BE2C (cell line): Measurements from ENCODE around the gene DMPK.

Experiments used
- DNase-seq: peaks from one replicate; pipeline ENCODE4 v3.0.0-alpha.2; 2020
- H3K27me3 ChIP-seq: fragments of 250-450 bp; sonication (Bioruptor Pico); 2 replicates; pipeline ENCODE4 v1.5.1; 2020; ENCODE audit warnings: mild to moderate bottlenecking
- H3K36me3 ChIP-seq: fragments of 250-450 bp; sonication (Bioruptor Pico); 2 replicates; pipeline ENCODE4 v1.5.1; 2020; ENCODE audit warnings: mild to moderate bottlenecking
- H3K4me1 ChIP-seq: fragments of 250-450 bp; sonication (Bioruptor Pico); 2 replicates; pipeline ENCODE4 v1.5.1; 2020
- H3K4me3 ChIP-seq: 2 replicates; pipeline ENCODE4 v1.5.1; 2011; ENCODE audit warnings: low read depth, low read length
- H3K9me3 ChIP-seq: fragments of 250-450 bp; sonication (Bioruptor Pico); 2 replicates; pipeline ENCODE4 v1.5.1; 2020
- TF ChIP-seq, protein P1 (sequence below): IDR thresholded peaks from 2 replicates; pipeline ENCODE4 v1.5.1; 2012; ENCODE audit warnings: mild to moderate bottlenecking, low read depth, low read length

Gene DMPK

DNA sequence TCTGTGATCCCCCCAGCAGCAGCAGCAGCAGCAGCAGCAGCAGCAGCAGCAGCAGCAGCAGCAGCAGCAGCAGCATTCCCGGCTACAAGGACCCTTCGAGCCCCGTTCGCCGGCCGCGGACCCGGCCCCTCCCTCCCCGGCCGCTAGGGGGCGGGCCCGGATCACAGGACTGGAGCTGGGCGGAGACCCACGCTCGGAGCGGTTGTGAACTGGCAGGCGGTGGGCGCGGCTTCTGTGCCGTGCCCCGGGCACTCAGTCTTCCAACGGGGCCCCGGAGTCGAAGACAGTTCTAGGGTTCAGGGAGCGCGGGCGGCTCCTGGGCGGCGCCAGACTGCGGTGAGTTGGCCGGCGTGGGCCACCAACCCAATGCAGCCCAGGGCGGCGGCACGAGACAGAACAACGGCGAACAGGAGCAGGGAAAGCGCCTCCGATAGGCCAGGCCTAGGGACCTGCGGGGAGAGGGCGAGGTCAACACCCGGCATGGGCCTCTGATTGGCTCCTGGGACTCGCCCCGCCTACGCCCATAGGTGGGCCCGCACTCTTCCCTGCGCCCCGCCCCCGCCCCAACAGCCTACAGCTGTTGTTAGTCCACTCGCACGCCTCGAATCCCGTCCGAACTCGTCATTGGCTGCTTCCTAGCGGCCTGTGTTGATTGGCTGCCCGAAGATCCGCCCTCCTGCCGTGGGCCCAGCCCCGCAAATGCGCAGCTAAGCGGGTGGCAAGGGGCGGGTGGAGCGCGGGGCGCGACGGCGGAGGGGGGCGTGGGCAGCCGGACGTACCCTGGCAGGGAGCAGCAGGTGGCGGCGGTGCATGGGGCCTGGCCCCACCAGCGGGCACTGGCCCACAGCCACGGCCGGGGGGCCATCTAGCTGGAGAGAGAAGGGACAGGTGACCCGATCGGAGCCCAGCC lies 11.8 kb downstream of the DMPK start:
- H3K4me1 ChIP-seq: peaks cover 8% of the 10 kb centered on the region
- peak overlapping the region; percentile 66 for H3K4me3 ChIP-seq
- TF ChIP-seq, protein P1, sequence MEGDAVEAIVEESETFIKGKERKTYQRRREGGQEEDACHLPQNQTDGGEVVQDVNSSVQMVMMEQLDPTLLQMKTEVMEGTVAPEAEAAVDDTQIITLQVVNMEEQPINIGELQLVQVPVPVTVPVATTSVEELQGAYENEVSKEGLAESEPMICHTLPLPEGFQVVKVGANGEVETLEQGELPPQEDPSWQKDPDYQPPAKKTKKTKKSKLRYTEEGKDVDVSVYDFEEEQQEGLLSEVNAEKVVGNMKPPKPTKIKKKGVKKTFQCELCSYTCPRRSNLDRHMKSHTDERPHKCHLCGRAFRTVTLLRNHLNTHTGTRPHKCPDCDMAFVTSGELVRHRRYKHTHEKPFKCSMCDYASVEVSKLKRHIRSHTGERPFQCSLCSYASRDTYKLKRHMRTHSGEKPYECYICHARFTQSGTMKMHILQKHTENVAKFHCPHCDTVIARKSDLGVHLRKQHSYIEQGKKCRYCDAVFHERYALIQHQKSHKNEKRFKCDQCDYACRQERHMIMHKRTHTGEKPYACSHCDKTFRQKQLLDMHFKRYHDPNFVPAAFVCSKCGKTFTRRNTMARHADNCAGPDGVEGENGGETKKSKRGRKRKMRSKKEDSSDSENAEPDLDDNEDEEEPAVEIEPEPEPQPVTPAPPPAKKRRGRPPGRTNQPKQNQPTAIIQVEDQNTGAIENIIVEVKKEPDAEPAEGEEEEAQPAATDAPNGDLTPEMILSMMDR: peak; percentile 80
- no peaks in the 10 kb centered on the region for H3K36me3 ChIP-seq
- peaks cover 22% of the 10 kb centered on the region for H3K27me3 ChIP-seq
- no peaks in the 10 kb centered on the region for H3K9me3 ChIP-seq
- peak; percentile 99 for DNase-seq

DNA sequence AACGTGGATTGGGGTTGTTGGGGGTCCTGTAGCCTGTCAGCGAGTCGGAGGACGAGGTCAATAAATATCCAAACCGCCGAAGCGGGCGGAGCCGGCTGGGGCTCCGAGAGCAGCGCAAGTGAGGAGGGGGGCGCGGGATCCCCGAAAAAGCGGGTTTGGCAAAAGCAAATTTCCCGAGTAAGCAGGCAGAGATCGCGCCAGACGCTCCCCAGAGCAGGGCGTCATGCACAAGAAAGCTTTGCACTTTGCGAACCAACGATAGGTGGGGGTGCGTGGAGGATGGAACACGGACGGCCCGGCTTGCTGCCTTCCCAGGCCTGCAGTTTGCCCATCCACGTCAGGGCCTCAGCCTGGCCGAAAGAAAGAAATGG lies 12.5 kb downstream of the DMPK start:
- no peak for DNase-seq
- peaks cover 8% of the 10 kb centered on the region for H3K4me1 ChIP-seq
- TF ChIP-seq, protein P1: no peak
- no peaks in the 10 kb centered on the region for H3K9me3 ChIP-seq
- H3K36me3 ChIP-seq: no peaks in the 10 kb centered on the region
- H3K4me3 ChIP-seq: peak overlapping the region; percentile 66
- peaks cover 22% of the 10 kb centered on the region for H3K27me3 ChIP-seq

DNA sequence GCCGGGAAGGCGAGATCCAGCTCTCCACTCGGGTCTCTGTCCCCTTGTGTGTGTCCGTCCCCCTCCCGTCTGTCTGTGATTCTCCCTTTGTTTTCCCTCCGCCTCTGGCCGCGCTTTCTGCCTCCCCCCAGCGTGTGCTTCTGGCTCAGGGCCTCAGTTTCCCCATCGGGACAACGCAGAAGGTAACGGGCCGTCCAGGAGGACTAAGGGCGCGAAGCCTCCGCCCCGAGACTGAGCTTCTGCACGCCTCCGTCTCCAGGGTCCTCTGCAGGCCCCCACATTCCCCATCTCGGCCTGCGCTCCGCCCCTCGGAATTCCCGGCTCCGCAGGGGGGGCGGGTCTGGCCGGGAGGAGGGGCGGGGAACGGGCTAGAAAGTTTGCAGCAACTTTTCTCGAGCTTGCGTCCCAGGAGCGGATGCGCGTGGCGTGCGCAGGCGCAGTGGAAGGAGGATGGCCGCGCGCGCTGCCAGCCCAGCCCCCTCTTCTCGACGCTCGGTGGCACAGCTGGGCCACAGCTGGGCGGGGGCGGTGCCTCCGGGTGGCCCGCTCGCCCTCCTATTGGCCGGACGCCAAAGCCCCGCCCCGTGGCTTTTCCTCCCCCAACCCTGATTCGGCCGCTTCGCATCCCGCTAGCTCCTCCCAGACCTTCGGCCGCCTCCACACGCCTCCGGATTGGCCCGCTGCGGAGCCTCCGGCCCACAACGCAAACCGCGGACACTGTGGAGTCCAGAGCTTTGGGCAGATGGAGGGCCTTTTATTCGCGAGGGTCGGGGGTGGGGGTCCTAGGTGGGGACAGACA lies 13.1 kb downstream of the DMPK start, which contains the start of gene SIX5:
SIX5 (minus strand) TSS at position 269 of the 799 bp plus-strand sequence. CDS start 408 bp downstream, outside the sequence.
- TF ChIP-seq, protein P1: no peak
- Histone ChIP-seq H3K36me3 (no peaks in the 10 kb centered on the region), H3K27me3 (peaks cover 22% of the 10 kb centered on the region), H3K9me3 (no peaks in the 10 kb centered on the region), H3K4me3 (peak within 1 kb of the TSS; percentile 70), H3K4me1 (peaks cover 8% of the 10 kb centered on the region)
- DNase-seq: peak; percentile 99

DNA sequence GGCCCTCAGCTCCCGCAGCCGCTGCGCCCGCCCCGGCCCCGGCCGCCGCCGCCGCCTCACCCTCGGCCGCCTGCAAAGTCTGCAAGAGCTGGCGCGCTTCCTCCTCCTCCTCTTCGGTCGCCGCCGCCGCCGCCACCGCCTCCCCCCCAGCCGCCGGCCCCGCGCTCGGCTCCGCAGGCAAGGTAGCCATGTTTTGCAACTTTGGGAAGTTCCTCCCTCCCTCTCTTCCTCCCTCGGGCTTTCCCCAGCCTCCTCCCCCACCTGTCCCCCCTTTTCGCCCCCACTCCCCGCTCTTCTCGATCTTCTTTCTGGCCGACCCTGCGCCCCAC lies 13.7 kb downstream of the DMPK start:
- peaks cover 22% of the 10 kb centered on the region for H3K27me3 ChIP-seq
- no peaks in the 10 kb centered on the region for H3K9me3 ChIP-seq
- TF ChIP-seq, protein P1: no peak
- H3K4me1 ChIP-seq: peaks cover 8% of the 10 kb centered on the region
- H3K4me3 ChIP-seq: peak overlapping the region; percentile 70
- H3K36me3 ChIP-seq: no peaks in the 10 kb centered on the region
- no peak for DNase-seq

DNA sequence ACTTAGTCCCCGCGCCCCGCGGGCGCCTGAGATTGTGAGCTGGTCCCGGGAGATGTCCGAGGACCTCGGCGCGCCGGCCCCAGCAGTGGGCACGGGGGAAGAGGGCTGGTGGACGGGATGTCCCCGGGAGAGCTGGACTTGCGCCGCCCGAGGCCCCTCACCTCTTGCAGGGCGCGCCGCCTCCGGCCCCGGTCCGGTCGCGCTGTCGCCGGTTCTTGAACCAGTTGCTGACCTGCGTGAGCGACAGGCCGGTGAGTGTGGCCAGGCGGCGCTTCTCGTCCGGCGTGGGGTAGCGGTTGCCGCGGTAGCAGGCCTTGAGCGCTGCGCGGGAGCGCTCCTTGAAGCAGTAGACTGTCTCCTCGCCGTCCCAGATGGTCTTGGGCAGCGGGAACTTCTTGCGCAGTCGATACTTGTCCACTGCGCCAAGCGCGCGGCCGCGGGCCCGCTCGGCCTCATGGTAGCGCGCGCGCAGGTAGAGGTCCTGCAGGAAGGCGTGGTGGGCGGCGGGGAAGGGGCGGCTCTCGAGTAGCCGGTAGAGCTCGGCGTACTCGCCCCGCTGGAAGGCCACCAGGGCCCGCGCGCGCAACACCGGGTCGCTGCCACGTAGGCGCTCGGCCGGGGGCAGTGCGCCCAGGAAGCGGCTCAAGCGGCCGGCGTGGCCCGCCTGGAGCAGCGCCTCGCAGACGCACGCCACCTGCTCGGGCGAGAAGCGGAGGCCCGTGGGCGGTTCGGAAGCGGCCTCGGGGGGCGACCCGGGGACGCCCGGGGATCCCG lies 14.2 kb downstream of the DMPK start:
- DNase-seq: no peak
- TF ChIP-seq, protein P1: no peak

More for the DNA sequence above, 14.2 kb downstream of the DMPK start:
- H3K4me3 ChIP-seq: peak overlapping the region; percentile 70
- peaks cover 8% of the 10 kb centered on the region for H3K4me1 ChIP-seq
- no peaks in the 10 kb centered on the region for H3K36me3 ChIP-seq
- H3K9me3 ChIP-seq: no peaks in the 10 kb centered on the region
- H3K27me3 ChIP-seq: peaks cover 22% of the 10 kb centered on the region
